ENCODE results near the gene ADH1A. TPM values are rescaled to one million over a fixed set of nuclear protein-coding genes. Genes with fewer than 3 reads are reported as not detected.
"Not testable (repeated sequence)": the region's sequence is repeated elsewhere in the genome, so short reads cannot be mapped to it uniquely, and the experiment has no call there.

The ADH1A gene
- total RNA-seq, result not detected in 2 replicates

GRCh38 chr4:99290848-99291786, at the start of gene ADH1A:
ADH1A (minus strand) TSS chr4:99290985; CDS start chr4:99290914, 71 bp downstream.
- DNase-seq, result no peak

GRCh38 chr4:99339172-99339571, 48.4 kb upstream of the ADH1A start:
- DNase-seq, result no peak

- DNase-seq, result no peak
These were observed 45.8 kb upstream of the ADH1A start for GRCh38 chr4:99336553-99336952.

- no peak for DNase-seq
These were observed 44.1 kb upstream of the ADH1A start for GRCh38 chr4:99334880-99335279.

- DNase-seq, result no peak
These were observed 39.9 kb upstream of the ADH1A start for GRCh38 chr4:99330648-99331047.

- DNase-seq, result no peak
These were observed 39.1 kb upstream of the ADH1A start for GRCh38 chr4:99329876-99330275.

GRCh38 chr4:99324979-99325378, 34.2 kb upstream of the ADH1A start:
- DNase-seq, result no peak

- DNase-seq, result no peak
These were observed 33.6 kb upstream of the ADH1A start for GRCh38 chr4:99324361-99324760.

GRCh38 chr4:99323756-99324155, 33.0 kb upstream of the ADH1A start:
- no peak for DNase-seq

- DNase-seq, result no peak
These were observed 30.7 kb upstream of the ADH1A start, which contains the start of gene ADH1B for GRCh38 chr4:99321241-99322191. ADH1B (minus strand) TSS chr4:99321401; CDS start chr4:99321331, 70 bp downstream.

GRCh38 chr4:99317811-99318210, 27.0 kb upstream of the ADH1A start:
- DNase-seq, result not testable (repeated sequence)

GRCh38 chr4:99317354-99317753, 26.6 kb upstream of the ADH1A start:
- no peak for DNase-seq

- DNase-seq, result no peak
These were observed 25.1 kb upstream of the ADH1A start for GRCh38 chr4:99315839-99316238.

GRCh38 chr4:99314211-99314610, 23.4 kb upstream of the ADH1A start:
- DNase-seq, result no peak

- DNase-seq, result no peak
These were observed 19.6 kb upstream of the ADH1A start for GRCh38 chr4:99310389-99310788.

GRCh38 chr4:99305638-99306400, 15.0 kb upstream of the ADH1A start:
- no peak for DNase-seq

- DNase-seq, result no peak
These were observed 10.8 kb upstream of the ADH1A start for GRCh38 chr4:99301376-99302164.

- peak; percentile 14 for DNase-seq
These were observed 10.1 kb upstream of the ADH1A start for GRCh38 chr4:99300934-99301333.

- no peak for DNase-seq
These were observed 2.6 kb upstream of the ADH1A start for GRCh38 chr4:99293357-99293756.

- DNase-seq, result no peak
These were observed 5.4 kb downstream of the ADH1A start for GRCh38 chr4:99285387-99285786.

- DNase-seq, result no peak
These were observed 8.1 kb downstream of the ADH1A start for GRCh38 chr4:99282731-99283130.

- DNase-seq, result no peak
These were observed 9.5 kb downstream of the ADH1A start for GRCh38 chr4:99281261-99281660.

All from dermis blood vessel endothelial cell (primary cell).